NOMO-1 treated with dmso at 0.1 percent for 144 hours (cell line): Measurements from ENCODE around the gene RMND5A.
A peak's percentile ranks its signal among the peaks of the same experiment; 100 is the strongest.

Source experiments
- DNase-seq: peaks from one replicate; lab custom pipeline; 2025; ENCODE audit not compliant: unreplicated experiment; lab: John Stamatoyannopoulos, UW

The RMND5A gene

GRCh38 chr2:86764661-86765309, 44.7 kb downstream of the RMND5A start:
- no peak for DNase-seq

- DNase-seq, result no peak
These were observed 45.2 kb downstream of the RMND5A start for GRCh38 chr2:86765310-86765695.

GRCh38 chr2:86768189-86768949, 48.3 kb downstream of the RMND5A start:
- no peak for DNase-seq

- DNase-seq, result no peak
These were observed 49.7 kb downstream of the RMND5A start for GRCh38 chr2:86769838-86770237.

GRCh38 chr2:86770816-86771301, 50.8 kb downstream of the RMND5A start:
- DNase-seq, result no peak

- no peak for DNase-seq
These were observed 52.5 kb downstream of the RMND5A start for GRCh38 chr2:86772611-86773010.

- DNase-seq, result no peak
These were observed 54.8 kb downstream of the RMND5A start for GRCh38 chr2:86774862-86775261.

GRCh38 chr2:86775338-86775737, 55.2 kb downstream of the RMND5A start:
- DNase-seq, result no peak

GRCh38 chr2:86776532-86776931, 56.4 kb downstream of the RMND5A start:
- no peak for DNase-seq

- DNase-seq, result no peak
These were observed 58.9 kb downstream of the RMND5A start for GRCh38 chr2:86778957-86779356.

- no peak for DNase-seq
These were observed 59.9 kb downstream of the RMND5A start for GRCh38 chr2:86779971-86780370.

GRCh38 chr2:86781363-86781762, 61.3 kb downstream of the RMND5A start:
- DNase-seq, result no peak

GRCh38 chr2:86782748-86783147, 62.7 kb downstream of the RMND5A start:
- DNase-seq, result no peak

GRCh38 chr2:86783615-86784339, 63.7 kb downstream of the RMND5A start:
- peak; percentile 10 for DNase-seq

GRCh38 chr2:86785456-86785855, 65.4 kb downstream of the RMND5A start:
- DNase-seq, result no peak

GRCh38 chr2:86786001-86786536, 66.0 kb downstream of the RMND5A start:
- no peak for DNase-seq

GRCh38 chr2:86787736-86788135, 67.6 kb downstream of the RMND5A start:
- DNase-seq, result no peak

GRCh38 chr2:86788165-86788564, 68.1 kb downstream of the RMND5A start:
- DNase-seq, result no peak

- no peak for DNase-seq
These were observed 69.0 kb downstream of the RMND5A start for GRCh38 chr2:86788881-86789686.

- no peak for DNase-seq
These were observed 69.6 kb downstream of the RMND5A start for GRCh38 chr2:86789687-86790133.
